Upper lobe of left lung (tissue), 6 donors: ENCODE data around the gene MEIOSIN. TPM values are rescaled to one million over a fixed set of nuclear protein-coding genes. Genes with fewer than 3 reads are reported as not detected.

Experiments
- ATAC-seq, 2 donors: fragments of 200-7000 bp; cut with Tn5 transposase; one replicate each; pipeline ENCODE4 v1.9.1; 2022; ENCODE audit warnings: mild to moderate bottlenecking in 2 of 2, moderate library complexity in 2 of 2; ENCODE audit not compliant: low FRiP score in 2 of 2
- DNase-seq, 2 donors: peaks; one replicate each; pipeline ENCODE4 v3.0.0-alpha.2; 2019 to 2020
- H3K27ac ChIP-seq, 4 donors: fragments of 200-600 bp; sonication (generic); one replicate each; pipeline ENCODE4 v1.5.1; 2016 to 2019
- H3K27me3 ChIP-seq, 4 donors: fragments of 200-600 bp; sonication (generic); one replicate each; pipeline ENCODE4 v1.5.1; 2017 to 2019
- H3K36me3 ChIP-seq, 4 donors: fragments of 200-600 bp; sonication (generic); one replicate each; pipeline ENCODE4 v1.5.1; 2016 to 2019
- H3K4me1 ChIP-seq, 4 donors: fragments of 200-600 bp; sonication (generic); one replicate each; pipeline ENCODE4 v1.5.1; 2018 to 2019
- H3K4me3 ChIP-seq, 4 donors: fragments of 200-600 bp; sonication (generic); one replicate each; pipeline ENCODE4 v1.5.1; 2017 to 2019; ENCODE audit warnings: mild to moderate bottlenecking in 2 of 4, moderate library complexity in 1 of 4
- H3K9me3 ChIP-seq, 4 donors: fragments of 200-600 bp; sonication (generic); one replicate each; pipeline ENCODE4 v1.5.1; 2018 to 2019
- EP300 ChIP-seq, 4 donors: sonication (generic); formaldehyde crosslinking; IDR thresholded peaks; one replicate each; pipeline ENCODE4 v1.5.1; 2017; ENCODE audit warnings: antibody characterized with exemption in 4 of 4, control low read depth in 2 of 4
- POLR2A ChIP-seq, 4 donors: fragments of 450-650 bp; IDR thresholded peaks; one replicate each; pipeline ENCODE4 v1.5.1; 2016 to 2017; ENCODE audit warnings: antibody characterized with exemption in 4 of 4, mild to moderate bottlenecking in 2 of 4
- POLR2AphosphoS5 ChIP-seq, 2 donors: sonication (generic); formaldehyde crosslinking; IDR thresholded peaks; one replicate each; pipeline ENCODE4 v1.5.1; 2017; ENCODE audit warnings: antibody characterized with exemption in 2 of 2
- WGBS, 2 donors: methylation state at CpG; one replicate each; pipeline ENCODE4 v1.1.5; 2017 to 2018; 5-methylcytosine and 5-hydroxymethylcytosine counted together
- total RNA-seq, 6 donors: library from RNA; depleted of rRNA in 4 of 6; stranded (reverse); fragments of >200 nt in 4 of 6; gene quantifications; one replicate each; pipeline versions ENCODE4 v1.1.0 to v1.2.1, GENCODE V29; 2016 to 2021
- TF ChIP-seq, protein P1 (sequence below), 6 experiments: fragments of 450-650 bp in 4 of 6; fragments of 200-600 bp in 2 of 6; sonication (generic) in 2 of 6; IDR thresholded peaks; one replicate each; pipeline ENCODE4 v1.5.1; 2016 to 2019; ENCODE audit warnings: antibody characterized with exemption in 6 of 6
- donor health status: DM: no; HTN: no; CAD: no; lungs with moderate emphysema.
- donor health status: DM: no; HTN: yes; CAD: no; lungs with severe emphysema.

MEIOSIN gene
- total RNA-seq, 6 donors from 2014 or later: not detected

DNA sequence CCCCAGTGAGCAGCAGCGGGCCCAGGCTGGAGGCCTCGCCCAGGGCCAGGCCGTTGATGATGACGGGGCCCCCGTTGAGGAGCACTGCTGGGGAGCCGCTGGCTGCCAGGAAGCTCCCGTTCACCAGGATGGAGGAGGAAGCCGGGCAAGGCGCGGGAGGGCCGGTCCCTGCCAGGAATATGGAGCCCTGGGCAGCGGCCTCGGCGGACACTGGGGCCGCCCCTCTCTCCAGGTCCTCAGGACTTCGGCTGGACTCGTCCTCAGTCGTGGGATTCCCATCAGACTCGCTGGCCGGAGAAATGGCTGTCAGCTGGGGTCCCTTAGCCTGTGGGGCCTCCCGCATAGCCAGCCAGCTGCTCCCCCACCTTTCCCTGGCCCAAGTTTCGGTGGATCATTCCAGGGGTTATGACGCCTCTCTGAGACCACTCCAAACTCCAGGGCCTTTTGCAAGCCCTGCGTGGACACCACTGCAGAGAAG lies 33.7 kb downstream of the MEIOSIN start:
- 57 to 67% methylated on average over 22 to 24 of the region's 24 CpGs for WGBS, 2 donors
- peak in 1 of 2 donors; percentile 87 for DNase-seq
- peaks cover 0 to 8% (median 0%) of the 10 kb centered on the region in 4 donors for H3K36me3 ChIP-seq
- no peak for TF ChIP-seq POLR2AphosphoS5 (IDR thresholded peaks at IDR 0.05)
- no peak for TF ChIP-seq EP300 (IDR thresholded peaks at IDR 0.05)
- TF ChIP-seq, protein P1, sequence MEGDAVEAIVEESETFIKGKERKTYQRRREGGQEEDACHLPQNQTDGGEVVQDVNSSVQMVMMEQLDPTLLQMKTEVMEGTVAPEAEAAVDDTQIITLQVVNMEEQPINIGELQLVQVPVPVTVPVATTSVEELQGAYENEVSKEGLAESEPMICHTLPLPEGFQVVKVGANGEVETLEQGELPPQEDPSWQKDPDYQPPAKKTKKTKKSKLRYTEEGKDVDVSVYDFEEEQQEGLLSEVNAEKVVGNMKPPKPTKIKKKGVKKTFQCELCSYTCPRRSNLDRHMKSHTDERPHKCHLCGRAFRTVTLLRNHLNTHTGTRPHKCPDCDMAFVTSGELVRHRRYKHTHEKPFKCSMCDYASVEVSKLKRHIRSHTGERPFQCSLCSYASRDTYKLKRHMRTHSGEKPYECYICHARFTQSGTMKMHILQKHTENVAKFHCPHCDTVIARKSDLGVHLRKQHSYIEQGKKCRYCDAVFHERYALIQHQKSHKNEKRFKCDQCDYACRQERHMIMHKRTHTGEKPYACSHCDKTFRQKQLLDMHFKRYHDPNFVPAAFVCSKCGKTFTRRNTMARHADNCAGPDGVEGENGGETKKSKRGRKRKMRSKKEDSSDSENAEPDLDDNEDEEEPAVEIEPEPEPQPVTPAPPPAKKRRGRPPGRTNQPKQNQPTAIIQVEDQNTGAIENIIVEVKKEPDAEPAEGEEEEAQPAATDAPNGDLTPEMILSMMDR (IDR thresholded peaks at IDR 0.05): no peak
- no peak for TF ChIP-seq POLR2A (IDR thresholded peaks at IDR 0.05)
- peak overlapping the region; percentile 60 to 87 (median 82) for H3K4me3 ChIP-seq
- no peaks in the 10 kb centered on the region for H3K9me3 ChIP-seq
- H3K27ac ChIP-seq: peak overlapping the region; percentile 83 to 97 (median 95)
- ATAC-seq: no peak
- peaks cover 0 to 3% (median 1%) of the 10 kb centered on the region in 4 donors for H3K27me3 ChIP-seq
- H3K4me1 ChIP-seq: peaks cover 30 to 70% (median 37%) of the 10 kb centered on the region in 4 donors

DNA sequence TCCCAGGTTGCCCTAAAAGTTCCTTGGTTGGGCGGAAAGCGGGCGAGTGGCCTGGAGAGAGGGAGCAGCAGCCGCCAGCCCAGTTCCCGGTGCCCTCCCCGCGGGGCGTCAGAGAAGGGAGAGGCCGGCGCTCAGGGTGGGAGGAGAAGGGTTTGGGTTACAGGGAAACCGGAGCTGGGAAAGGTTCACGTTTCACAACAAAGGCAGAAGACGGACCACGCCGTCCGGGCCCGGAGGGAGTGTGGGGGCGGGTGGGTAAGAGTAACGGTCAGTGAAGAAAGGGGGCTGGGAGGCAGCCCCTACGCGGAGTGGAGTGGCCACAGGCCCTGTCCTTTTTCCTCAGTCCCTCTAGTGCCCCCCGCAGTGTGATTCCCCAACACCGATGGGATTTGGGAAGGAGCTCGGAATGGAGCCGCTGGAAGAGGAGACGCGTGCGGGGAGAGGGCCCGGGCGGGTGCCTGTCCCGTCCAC lies 34.2 kb downstream of the MEIOSIN start:
- peaks cover 0 to 3% (median 1%) of the 10 kb centered on the region in 4 donors for H3K27me3 ChIP-seq
- H3K36me3 ChIP-seq: peaks cover 0 to 8% (median 0%) of the 10 kb centered on the region in 4 donors
- ATAC-seq (peak in 1 of 2 donors; percentile 17), DNase-seq (peak; percentile 79 to 90)
- no peaks in the 10 kb centered on the region for H3K9me3 ChIP-seq
- WGBS, 2 donors: 15 to 17% methylated on average over 21 to 26 of the region's 31 CpGs
- peaks cover 30 to 70% (median 37%) of the 10 kb centered on the region in 4 donors for H3K4me1 ChIP-seq
- H3K27ac ChIP-seq: peak overlapping the region; percentile 83 to 97 (median 95)
- peak overlapping the region; percentile 60 to 87 (median 82) for H3K4me3 ChIP-seq
- TF ChIP-seq EP300 (IDR thresholded peaks at IDR 0.05) (no peak), POLR2A (IDR thresholded peaks at IDR 0.05) (peak in 2 of 4 donors; percentile 51 to 64), POLR2AphosphoS5 (IDR thresholded peaks at IDR 0.05) (peak in 1 of 2 donors; percentile 80)
- TF ChIP-seq, protein P1 (IDR thresholded peaks at IDR 0.05): no peak

DNA sequence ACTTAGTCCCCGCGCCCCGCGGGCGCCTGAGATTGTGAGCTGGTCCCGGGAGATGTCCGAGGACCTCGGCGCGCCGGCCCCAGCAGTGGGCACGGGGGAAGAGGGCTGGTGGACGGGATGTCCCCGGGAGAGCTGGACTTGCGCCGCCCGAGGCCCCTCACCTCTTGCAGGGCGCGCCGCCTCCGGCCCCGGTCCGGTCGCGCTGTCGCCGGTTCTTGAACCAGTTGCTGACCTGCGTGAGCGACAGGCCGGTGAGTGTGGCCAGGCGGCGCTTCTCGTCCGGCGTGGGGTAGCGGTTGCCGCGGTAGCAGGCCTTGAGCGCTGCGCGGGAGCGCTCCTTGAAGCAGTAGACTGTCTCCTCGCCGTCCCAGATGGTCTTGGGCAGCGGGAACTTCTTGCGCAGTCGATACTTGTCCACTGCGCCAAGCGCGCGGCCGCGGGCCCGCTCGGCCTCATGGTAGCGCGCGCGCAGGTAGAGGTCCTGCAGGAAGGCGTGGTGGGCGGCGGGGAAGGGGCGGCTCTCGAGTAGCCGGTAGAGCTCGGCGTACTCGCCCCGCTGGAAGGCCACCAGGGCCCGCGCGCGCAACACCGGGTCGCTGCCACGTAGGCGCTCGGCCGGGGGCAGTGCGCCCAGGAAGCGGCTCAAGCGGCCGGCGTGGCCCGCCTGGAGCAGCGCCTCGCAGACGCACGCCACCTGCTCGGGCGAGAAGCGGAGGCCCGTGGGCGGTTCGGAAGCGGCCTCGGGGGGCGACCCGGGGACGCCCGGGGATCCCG lies 34.8 kb downstream of the MEIOSIN start:
- H3K27me3 ChIP-seq: peaks cover 0 to 3% (median 1%) of the 10 kb centered on the region in 4 donors
- H3K4me3 ChIP-seq: peak overlapping the region; percentile 60 to 87 (median 82)
- H3K9me3 ChIP-seq: no peaks in the 10 kb centered on the region
- peak overlapping the region; percentile 83 to 97 (median 95) for H3K27ac ChIP-seq
- peak; percentile 73 to 93 for DNase-seq
- peaks cover 0 to 8% (median under 1%) of the 10 kb centered on the region in 4 donors for H3K36me3 ChIP-seq
- no peak for ATAC-seq
- 1 to 9% methylated on average over 14 to 56 of the region's 102 CpGs for WGBS, 2 donors
- peaks cover 30 to 70% (median 37%) of the 10 kb centered on the region in 4 donors for H3K4me1 ChIP-seq
- TF ChIP-seq, protein P1 (IDR thresholded peaks at IDR 0.05): no peak
- TF ChIP-seq POLR2A (IDR thresholded peaks at IDR 0.05) (peak in 1 of 4 donors; percentile 59), EP300 (IDR thresholded peaks at IDR 0.05) (no peak), POLR2AphosphoS5 (IDR thresholded peaks at IDR 0.05) (peak in 1 of 2 donors; percentile 52)

DNA sequence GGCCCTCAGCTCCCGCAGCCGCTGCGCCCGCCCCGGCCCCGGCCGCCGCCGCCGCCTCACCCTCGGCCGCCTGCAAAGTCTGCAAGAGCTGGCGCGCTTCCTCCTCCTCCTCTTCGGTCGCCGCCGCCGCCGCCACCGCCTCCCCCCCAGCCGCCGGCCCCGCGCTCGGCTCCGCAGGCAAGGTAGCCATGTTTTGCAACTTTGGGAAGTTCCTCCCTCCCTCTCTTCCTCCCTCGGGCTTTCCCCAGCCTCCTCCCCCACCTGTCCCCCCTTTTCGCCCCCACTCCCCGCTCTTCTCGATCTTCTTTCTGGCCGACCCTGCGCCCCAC lies 35.4 kb downstream of the MEIOSIN start:
- Histone ChIP-seq H3K4me1 (peaks cover 30 to 70% (median 37%) of the 10 kb centered on the region in 4 donors), H3K9me3 (no peaks in the 10 kb centered on the region), H3K4me3 (peak overlapping the region; percentile 60 to 87 (median 82)), H3K27me3 (peaks cover 0 to 3% (median 1%) of the 10 kb centered on the region in 4 donors), H3K27ac (peak overlapping the region; percentile 83 to 97 (median 95)), H3K36me3 (peaks cover 0 to 8% (median 4%) of the 10 kb centered on the region in 4 donors)
- ATAC-seq (no peak), DNase-seq (peak in 1 of 2 donors; percentile 93)
- TF ChIP-seq, protein P1 (IDR thresholded peaks at IDR 0.05): no peak
- TF ChIP-seq POLR2AphosphoS5 (IDR thresholded peaks at IDR 0.05): no peak
- TF ChIP-seq POLR2A (IDR thresholded peaks at IDR 0.05): no peak
- 2 to 3% methylated on average over 6 to 18 of the region's 33 CpGs for WGBS, 2 donors
